Stimulated activated CD8-positive, alpha-beta memory T cell treated with anti-CD3 and anti-CD28 coated beads, Interleukin-4, amount 100 ng/mL, for 24 hours (primary cell): ENCODE data around the gene CACNA1S.
A peak's percentile ranks its signal among the peaks of the same experiment; 100 is the strongest.

ENCODE experiments used
- DNase-seq: peaks from one replicate; pipeline ENCODE4 v3.0.0-alpha.2; 2020; ENCODE audit warnings: low read depth

CACNA1S gene

DNA sequence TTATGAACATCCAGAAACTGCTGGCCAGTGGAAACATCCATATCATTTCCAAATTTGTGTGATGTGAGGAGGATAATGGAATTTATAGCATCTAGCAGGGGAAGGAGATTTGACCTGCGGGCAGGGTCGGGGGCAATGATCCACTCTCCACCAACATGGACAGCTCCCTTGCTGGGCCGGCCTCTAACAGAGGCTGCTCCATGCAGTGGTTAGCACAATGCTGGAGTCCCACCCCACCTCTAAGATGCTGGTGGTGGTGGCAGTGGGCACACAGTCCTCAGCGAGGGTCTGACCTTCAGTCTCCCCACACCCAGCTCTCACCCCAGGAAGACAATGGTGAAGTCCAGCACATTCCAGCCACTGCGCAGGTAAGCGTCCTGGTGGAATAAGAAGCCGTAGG, 18.7 kb downstream of the CACNA1S start:
- no peak for DNase-seq

DNA sequence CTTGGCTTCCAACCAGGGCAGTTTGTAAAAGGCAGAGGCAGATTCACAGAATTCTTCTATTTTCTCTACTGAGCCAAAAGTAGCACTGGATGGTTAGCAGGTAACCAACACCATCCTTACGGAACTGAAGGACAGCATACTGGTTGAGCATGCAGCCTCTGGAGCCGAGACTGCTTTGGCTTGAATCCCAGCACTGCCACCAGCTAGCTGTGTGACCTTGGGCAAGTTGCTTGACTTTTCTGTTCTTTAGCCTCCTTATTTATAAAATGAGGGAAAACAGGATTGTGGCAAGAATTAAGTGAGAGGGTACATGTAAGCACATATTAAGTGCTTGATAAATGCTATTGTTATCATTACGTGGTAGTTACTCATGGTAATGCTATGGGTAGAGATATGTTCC, 19.5 kb downstream of the CACNA1S start:
- DNase-seq: no peak

DNA sequence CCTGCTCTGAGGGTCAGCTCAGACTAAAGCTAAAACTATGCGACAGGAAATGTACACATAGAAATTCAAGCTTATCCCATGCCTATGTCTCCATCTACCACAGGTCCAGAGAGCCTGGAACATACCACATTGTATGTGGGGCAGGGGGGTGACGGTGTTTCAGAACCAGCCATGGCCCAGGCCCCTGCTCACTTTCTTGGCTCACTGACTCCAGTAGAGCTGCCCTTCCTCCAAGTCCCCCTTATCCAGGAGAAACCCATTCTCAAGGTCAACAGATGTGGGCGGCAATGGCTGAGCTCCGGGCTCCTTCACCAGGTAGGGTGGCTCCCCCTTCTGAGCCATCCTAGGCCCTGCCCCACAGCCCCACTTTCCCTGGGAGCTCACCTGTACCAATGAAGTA, 21.0 kb downstream of the CACNA1S start:
- no peak for DNase-seq

DNA sequence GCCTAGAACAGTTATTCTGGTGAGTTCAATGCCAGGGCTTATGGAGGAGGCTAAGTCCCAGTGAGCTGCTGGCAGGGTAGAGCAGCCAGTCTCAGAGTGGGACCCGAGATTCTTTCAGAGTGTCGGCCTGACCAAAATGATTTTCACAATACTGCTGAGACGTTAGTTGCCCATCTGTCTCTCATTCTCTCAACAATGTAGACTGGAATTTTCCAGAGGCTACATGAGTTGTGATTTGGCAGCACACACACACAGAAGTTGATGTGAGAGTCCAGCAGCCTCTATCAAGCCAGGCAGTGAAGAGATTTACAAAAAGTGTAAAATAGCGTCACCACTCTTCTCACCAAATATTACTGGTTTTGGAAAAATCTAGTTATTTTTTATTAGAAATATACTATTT, 21.7 kb downstream of the CACNA1S start:
- DNase-seq: no peak

DNA sequence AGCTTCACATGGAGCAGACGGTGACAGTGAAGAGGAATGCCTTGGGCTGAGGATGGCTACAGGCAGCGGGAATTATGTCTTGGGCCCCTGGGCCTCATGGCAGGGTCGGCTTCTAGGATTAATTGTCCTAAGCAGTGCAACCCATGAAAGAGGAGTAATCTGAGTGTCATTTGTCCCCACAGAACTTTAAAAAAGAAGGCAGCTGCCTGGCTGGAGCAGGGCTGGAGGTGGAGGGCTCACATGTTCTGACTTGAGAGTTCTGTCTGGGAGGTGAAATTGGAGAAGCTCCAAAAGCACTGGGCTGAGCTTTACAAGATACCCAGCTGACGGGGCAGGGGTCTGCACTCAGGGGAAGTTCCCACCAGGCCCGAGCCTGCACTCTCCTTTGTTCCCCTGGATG, 22.6 kb downstream of the CACNA1S start:
- DNase-seq: no peak

DNA sequence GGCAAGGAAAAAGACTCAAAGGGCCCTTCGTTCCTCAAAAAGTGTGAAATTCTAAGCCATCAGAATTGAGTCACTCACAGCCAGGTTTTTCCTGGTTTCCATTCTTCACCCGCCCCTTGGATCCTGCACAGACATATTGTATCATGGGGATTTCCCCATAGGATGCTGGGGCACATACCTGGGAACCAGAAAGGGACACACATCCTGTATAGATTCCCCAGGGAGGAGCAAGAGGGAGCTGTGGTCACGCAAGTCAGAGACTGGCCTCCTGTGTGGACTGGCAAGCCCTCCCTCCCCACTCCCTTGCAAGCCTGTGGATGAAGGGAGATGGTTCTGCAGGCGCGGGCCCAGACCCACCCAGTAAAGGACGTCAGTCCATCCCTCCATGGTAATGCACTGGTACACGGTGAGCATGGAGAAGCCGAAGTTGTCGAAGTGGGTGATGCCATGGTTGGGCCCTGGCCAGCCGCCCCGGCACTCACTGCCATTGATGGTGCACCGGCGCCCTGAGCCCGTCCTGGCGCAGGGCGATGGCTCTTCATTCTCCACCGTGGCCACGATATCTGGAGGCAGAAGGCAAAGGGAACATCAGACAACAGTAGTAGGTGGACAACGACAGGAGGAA, 23.2 kb downstream of the CACNA1S start:
- DNase-seq: no peak

DNA sequence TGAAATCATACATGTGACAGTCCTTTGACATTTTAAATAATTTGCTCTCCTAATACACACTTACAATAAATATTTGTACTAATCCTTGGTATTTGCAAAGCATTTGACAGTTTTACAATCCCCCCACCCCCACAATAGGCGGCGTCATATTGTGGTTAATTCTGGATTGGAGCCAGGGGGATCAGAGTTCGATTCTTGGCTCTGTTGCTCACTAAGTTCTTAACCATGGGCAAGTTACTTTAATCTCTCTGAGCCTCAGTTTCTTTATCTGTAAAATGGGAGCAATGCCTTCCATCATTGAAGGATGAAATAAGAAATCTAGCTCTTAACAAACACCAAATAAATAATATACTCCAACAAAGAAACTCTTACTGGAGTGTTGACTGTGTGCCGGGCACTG, 23.8 kb downstream of the CACNA1S start:
- no peak for DNase-seq

DNA sequence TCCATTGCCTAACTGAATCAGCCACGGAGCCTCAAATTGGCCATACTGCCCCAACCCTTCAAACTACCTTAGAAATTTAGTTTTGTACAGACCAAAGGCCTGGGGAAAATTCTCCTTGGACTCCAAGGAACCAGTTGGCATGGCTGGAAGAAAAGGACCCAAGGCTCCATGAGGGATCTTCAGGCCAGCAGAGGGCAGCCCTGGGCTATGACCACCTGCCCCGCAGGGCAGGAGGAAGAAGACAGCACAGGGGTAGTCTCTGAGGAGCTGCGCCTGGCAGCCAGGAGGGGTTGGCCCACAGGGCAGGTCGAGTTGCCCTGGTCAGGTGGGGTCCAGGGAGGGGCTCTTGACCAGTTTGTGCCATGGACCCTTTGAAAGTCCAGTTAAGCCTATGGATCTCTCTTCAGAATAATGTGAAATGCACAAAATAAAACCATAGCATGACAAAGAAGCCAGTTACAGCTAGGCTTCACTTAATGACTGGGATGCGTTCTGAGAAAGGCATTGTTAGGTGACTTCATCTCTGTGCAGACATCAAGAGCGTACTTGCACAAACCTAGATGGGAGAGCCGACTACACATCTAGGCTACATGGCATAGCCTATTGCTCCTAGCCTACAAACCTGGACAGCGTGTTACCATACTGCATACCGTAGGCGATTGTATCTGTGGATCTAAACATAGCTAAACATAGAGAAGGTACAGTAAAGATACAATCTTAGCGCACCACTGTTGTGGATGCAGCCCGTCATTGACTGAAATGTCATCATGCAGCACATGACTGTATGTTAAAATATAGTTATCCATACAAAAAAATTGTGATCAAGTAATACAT, 26.1 kb downstream of the CACNA1S start:
- peak; percentile 26 for DNase-seq

DNA sequence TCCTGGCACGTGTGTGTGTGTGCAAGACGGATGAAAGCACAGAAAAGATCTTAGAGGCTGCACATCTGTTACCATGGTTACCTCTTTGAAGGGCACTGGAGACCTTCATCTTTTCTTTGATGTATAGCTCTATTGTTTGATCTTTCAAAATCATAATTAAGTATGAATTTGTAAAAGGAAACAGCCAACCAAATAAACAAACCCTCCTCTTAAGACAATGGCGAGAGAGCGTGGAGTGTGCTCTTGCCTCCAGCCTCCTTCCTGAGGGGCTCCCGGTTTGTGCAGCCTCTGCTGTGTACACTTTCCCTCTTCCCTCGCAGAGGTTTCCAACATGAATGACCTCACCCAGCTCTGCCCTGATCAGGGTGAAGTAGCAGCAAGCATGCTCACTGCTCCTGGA, 27.9 kb downstream of the CACNA1S start:
- DNase-seq: no peak

DNA sequence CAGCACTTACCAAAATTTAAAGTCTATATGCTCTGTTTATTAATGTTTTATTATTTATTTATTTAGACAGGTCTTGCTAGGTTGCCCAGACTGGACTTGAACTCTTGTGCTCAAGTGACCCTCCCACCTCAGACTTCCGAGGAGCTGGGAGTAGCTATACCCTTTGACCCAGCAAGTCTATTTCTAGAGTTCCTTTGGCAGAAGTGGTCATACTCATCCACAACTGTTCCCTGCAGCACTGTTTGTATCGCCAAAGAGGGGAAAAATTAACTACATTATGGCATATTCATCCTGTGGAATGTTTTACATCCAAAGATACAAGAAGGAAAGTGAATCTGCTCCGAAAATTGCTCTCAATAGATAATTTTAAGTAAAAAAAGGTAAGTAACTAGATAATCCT, 28.5 kb downstream of the CACNA1S start:
- DNase-seq: no peak

DNA sequence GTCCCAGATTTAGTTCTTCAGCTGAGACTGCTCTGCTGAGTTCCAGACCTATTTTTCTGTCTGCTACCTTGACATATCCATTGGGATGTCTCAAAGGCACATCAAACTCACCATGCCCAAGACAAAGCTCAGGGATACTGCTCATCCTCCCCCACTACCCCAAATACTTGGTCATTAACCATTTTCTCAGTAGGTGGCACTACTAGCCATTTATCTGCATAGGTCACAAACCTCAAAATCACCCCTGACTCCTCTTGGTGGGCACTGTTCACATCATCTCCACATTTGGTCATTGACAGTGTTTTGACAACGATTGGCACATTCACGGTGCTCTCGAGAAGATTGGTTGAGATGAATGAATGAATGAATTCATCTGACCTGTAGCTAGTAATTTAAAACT, 32.1 kb downstream of the CACNA1S start:
- DNase-seq: no peak

DNA sequence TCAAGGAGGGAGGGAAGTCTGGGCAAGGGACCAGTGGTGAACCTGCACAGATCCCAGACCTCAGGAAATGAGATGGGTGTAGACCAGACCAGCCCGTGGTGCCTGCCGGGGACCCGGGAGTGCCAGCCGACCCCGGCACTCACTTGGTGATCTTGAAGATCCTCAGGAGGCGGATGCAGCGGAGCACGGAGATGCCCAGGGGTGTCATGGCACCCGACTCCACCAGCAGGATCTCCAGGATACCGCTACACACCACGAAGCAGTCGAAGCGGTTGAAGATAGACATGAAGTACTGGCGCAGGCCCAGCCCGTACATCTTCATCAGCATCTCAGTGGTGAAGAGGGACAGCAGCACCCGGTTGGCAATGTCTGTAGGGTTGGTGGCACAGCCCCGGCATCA, 34.5 kb downstream of the CACNA1S start:
- DNase-seq: no peak

DNA sequence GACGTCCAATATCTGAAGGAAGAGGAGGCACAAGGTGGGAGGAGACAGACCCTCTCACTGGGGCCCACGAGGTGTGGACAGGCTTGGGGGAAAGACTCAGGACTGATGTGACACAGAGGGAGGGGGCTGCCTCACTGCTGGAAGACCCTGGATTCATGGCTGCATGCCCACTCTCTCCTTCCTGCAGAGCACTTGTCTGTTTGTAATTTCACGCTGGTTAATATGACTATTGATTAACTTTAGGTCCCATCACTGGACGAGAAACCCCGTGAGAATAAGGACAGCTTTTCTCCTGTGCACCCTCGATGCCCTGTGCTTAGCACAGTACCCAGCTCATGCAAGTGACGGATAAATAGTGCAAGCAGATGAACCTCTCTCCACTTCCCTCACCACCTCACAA, 35.1 kb downstream of the CACNA1S start:
- DNase-seq: no peak

DNA sequence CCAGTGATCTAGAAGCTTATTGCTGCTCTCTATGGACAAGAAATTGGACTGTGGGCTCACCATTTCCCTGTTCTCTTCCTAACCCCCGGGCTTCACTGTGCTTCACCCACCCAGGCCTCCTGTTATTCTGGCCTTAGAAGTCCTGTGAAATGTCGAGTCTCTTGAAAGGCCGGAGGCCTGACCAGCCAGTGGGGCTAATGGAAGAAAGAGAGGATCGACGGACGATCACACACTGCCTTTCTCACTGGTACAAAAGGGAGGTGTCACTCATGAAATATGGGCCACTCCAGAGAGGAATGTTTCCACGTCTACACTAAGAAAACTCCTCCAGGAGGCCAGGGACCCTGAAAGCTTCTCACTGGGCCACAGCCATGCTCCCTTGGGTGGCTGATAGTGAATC, 36.1 kb downstream of the CACNA1S start:
- no peak for DNase-seq

DNA sequence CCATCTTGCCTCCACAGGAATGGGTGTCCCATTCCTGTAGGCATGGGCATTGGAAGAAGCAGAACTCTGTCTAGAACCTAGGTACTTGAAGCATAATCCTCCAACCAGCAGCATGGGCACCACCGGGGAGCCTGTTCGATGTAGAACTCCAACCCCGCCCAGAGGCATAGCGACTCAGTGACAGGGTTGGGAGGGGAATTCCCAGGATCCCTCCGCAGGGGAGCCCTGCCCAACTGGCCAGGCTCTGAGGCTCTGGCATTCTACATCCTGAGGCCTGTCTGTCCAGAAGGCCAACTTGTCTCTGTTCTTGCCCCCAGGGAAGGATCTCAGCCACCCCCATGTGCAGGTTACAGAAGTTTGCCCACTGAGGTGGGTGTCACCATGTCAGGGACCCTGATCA, 38.2 kb downstream of the CACNA1S start:
- DNase-seq: no peak

DNA sequence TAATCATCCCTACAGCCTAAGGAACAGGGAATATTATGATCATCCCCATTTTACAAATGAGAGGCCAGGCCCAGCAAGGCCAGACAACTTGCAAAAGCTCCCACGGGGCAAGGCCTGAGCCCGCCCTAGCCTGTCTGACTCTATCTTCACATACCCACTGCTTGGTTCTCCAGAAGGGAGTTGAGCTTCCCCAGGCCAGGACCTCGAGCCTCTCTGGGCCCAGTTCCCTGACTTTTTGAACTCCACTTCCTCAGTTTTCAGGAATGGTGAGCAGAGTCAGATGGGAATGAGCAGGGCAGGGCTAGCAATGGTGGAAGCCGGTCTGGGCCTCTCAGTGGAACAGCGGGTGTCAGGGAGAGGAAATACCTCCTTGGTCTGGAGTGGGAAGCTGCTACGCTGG, 39.3 kb downstream of the CACNA1S start:
- DNase-seq: no peak

DNA sequence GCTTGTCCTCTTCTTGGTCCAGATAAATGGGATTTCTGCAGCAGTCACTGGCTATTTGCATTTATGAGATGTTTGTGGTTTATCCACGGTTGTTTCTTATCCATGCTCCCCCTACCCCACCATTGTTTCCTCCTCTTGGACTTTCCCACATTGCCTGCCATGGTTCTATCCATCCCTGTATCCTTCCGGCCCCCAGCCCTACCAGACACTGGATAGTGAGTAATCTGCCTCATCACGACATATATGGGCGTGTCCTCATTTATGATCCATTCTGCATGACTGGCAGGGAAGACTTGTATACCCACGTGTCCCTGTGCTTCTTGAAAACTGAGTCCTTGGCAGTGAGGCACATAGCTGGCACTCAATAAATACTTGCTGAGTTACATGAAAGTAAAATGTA, 40.1 kb downstream of the CACNA1S start:
- DNase-seq: no peak

DNA sequence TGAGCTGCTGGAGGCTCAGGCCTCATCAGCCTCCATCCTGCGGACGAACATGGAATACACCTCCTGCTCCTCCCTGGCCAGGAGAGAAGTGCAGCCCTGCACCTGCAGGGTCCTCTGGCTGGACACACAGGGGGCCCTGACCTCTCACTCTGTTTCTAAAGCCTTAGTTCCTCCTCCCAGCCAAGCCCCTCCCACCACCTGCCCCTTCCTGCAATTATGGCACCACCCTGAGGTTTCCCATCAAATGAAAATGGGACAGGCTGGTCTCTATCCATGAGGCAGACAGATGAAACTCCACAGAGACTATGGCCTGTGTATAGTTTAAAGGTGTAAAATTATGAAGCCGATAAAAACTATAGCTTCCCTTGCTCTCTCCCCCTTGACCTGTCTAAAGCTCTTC, 42.6 kb downstream of the CACNA1S start:
- no peak for DNase-seq

DNA sequence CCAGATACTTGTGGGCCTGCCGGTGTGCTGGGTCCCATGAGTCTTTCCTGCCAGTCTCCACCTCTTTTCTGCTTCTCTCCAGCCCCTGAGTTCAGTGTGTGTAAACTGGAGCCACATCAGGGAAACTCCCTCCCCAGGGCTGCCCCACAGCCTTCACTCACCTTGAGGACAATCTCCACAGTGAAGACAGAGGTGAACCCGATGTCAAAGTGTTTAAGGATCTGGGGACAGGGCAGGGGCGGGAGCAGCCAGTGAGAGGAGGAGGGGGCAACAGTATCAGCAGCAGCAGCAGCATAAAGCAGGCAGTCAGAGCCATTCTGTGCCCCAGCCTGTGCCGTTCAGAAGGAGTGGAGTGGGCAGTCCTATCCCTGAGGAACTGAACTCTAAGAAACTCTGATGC, 43.2 kb downstream of the CACNA1S start:
- DNase-seq: no peak

DNA sequence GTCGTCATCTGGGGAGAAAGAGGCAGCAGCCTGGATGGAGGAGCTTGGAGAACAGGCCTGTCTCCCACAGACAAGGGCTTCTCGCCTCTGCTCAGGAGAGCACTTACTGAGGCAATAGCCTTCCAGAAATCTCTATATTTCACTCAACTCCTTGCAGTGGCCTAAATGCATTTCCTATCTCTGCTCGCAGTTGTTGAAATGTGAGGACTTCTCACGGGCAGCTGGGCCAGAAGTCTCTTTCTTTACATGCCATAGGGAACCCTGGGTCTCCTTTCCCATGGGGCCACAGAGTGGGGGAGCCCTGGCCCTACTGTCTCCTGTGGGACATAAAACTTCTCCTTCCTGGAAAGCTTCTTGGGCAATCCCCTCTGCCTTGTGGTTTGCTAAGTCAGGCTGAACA, 45.2 kb downstream of the CACNA1S start:
- DNase-seq: no peak

DNA sequence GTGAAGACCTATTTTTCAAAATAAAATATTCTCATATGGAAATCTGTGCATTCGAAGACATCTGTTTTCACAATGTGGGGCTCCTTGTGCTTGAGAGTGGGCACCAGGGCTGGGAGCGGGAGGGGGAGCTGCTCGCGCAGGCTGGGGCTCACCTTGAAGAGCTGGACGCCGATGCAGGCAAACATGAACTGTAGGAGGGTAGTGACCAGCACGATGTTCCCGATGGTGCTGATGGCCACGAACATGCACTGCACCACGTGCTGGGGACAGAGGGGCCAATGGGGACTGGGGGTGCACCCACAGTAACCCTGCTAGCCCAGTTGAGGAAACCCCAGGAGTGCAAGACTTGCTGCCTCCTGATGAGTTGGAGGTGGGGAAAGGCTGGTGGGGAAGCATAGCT, 46.5 kb downstream of the CACNA1S start:
- no peak for DNase-seq

DNA sequence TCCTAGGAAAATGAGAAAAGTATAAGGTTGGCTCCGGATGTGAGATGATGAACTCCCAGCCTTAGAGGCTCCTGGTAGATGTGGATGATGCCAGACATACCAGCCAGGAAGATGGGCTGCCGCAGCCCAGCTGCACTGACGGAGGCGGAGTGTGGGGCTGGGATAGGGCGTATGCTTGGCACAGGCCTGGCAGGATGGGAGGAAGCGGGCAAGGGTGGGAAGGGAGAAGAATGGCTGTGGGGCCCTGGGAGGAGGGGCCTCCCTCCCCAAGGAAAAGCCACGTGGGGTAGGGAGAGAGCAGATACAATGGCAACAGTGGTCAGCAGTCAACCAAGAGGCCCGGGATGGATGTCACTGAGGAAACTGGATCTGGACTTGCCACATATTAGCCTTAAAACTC, 47.4 kb downstream of the CACNA1S start:
- DNase-seq: no peak

DNA sequence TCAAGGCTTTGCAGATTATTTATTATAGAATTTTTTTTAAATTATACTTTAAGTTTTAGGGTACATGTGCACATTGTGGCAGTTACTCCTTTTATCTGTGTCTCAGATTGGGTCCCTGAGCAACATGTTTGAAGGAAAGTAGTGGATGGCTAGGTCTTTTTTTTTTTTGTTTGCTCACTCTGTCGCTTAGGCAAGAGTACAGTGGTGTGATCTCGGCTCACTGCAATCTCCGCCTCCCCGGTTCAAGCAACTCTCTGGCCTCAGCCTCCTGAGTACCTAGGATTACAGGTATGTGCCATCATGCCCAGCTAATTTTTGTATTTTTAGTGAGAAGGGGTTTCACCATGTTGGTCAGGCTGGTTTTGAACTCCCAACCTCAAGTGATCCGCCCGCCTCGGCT, 49.1 kb downstream of the CACNA1S start:
- DNase-seq: no peak

DNA sequence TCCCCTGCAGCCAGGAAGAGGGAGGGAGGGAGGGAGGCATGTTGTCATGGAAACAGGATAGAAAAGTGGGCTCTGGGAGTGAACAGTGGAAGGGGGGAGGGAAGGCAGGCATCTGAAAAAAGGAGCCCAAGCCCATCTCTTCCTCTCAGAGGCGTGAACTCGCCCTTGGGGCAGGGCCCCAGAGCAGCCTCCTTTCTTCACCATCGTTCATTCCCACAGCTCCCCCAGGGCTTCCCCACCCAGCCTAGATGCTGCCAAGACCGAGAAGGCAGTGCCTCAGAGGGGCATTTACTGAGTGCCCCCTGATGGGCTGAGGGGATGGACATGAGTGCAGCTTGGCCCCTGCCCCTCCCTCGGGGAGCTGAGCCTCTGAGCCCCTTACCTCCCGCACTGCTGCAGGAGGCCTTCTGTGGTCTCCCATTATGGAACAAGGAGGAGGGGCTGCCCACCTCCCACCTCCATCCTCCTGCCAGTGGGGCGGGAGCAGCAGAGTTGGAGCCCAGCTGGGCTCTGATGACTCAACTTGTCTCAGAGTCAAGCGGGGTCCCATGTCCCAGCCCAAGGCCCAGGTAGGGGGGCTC, 49.6 kb downstream of the CACNA1S start:
- DNase-seq: no peak
